Fibroblast of villous mesenchyme (primary cell): ENCODE data around the gene AFF3. TPM values are rescaled to one million over a fixed set of nuclear protein-coding genes. Genes with fewer than 3 reads are reported as not detected.

Experiments
- DNase-seq: peaks from one replicate; pipeline ENCODE4 v3.0.0-alpha.2; 2010; ENCODE audit warnings: low read depth
- H3K4me3 ChIP-seq: 2 replicates; pipeline ENCODE4 v1.5.1; 2011; ENCODE audit warnings: low read depth, mild to moderate bottlenecking, low read length
- total RNA-seq: library from RNA; depleted of rRNA; stranded (reverse); fragments of >200 nt; gene quantifications from 2 replicates; pipeline ENCODE4 v1.2.3, GENCODE V29; 2012
- TF ChIP-seq, protein P1 (sequence below): IDR thresholded peaks from 2 replicates; pipeline ENCODE4 v1.5.1; 2012; ENCODE audit warnings: low read depth, mild to moderate bottlenecking, low read length; ENCODE audit not compliant: insufficient read depth

AFF3 gene
- total RNA-seq, 1 donor = 19.4 TPM

DNA sequence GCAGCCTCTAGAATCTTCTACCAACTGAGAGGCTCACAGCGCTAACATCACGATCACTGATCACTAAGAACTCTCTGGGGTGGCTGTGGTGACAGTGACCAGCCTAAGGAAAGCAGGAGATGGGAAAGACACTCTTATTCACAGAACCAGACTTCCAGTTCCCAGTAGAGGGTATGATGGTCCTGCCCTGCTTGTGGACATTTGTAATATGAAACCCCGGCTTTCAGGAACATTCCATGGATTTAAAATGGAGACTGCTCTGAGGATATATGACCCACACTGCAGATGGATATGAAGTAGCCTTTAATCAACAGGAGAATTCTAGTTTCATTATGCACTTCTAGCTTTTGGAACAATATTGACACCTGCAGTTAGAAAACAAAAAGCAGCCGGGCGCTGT lies 131.8 kb downstream of the AFF3 start:
- no peak for DNase-seq
- H3K4me3 ChIP-seq = no peak overlapping the region
- TF ChIP-seq, protein P1, sequence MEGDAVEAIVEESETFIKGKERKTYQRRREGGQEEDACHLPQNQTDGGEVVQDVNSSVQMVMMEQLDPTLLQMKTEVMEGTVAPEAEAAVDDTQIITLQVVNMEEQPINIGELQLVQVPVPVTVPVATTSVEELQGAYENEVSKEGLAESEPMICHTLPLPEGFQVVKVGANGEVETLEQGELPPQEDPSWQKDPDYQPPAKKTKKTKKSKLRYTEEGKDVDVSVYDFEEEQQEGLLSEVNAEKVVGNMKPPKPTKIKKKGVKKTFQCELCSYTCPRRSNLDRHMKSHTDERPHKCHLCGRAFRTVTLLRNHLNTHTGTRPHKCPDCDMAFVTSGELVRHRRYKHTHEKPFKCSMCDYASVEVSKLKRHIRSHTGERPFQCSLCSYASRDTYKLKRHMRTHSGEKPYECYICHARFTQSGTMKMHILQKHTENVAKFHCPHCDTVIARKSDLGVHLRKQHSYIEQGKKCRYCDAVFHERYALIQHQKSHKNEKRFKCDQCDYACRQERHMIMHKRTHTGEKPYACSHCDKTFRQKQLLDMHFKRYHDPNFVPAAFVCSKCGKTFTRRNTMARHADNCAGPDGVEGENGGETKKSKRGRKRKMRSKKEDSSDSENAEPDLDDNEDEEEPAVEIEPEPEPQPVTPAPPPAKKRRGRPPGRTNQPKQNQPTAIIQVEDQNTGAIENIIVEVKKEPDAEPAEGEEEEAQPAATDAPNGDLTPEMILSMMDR = no peak

DNA sequence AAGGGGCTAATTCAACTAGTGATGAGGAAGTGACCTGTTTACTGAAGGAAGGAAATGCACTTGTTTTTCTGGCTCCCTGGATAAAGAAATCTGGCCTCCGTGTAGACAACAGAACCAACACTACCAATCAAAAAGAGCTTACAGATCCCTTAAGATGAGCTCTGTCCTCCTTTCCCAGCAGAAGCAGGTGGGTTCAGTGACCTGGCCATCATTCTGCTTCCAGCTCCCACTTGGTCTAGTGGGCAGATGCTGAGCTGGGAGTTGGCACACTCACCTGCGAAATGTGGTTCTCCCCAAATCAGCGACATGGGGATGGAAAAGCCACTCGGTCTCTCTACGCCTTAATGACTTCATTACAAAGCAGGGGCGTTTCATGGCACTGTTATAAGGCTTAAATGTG lies 132.6 kb downstream of the AFF3 start:
- TF ChIP-seq, protein P1 = no peak

DNA sequence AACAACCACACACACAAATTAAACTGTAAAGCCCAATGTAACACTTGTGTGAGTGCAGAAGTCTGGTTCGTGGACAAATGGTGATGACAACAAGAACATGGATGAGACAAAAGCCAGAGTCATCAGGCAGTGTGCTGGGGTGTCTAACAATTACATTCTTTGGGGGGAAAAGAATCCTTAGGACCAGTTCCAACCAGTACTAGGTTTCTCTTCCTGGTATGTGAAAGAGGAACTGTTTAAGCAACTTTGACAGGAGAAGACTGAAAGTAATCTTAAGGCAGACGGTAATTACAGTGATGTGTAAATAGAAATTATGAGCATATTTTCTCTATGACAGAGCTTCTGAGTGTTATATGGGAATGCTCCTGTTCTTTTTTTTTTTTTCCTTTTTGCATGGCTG lies 133.4 kb downstream of the AFF3 start:
- peak; percentile 82 for DNase-seq
- TF ChIP-seq, protein P1 = no peak
- H3K4me3 ChIP-seq = no peak overlapping the region

More for the DNA sequence above, 132.6 kb downstream of the AFF3 start:
- DNase-seq = no peak
- H3K4me3 ChIP-seq = no peak overlapping the region

DNA sequence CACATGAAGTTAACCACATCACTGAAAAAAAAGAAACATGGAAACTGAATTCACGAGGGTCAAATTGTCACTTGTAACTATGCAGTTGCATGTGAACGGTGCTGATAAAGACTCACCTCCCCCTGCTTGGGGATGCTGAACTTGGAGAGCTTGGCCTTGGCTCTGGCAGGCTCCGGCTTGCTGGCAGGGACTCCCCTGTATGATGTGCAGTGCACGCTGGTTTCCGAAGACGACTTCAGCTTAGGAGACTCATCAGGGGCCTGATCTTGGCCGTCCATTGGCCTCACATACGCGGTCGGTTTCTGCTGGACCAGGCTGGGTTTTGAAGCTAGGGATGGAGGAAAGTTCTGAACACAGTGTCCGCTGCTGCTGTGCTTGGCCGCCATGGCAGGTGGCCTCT lies 135.9 kb downstream of the AFF3 start:
- H3K4me3 ChIP-seq = no peak overlapping the region
- TF ChIP-seq, protein P1 = no peak
- no peak for DNase-seq

DNA sequence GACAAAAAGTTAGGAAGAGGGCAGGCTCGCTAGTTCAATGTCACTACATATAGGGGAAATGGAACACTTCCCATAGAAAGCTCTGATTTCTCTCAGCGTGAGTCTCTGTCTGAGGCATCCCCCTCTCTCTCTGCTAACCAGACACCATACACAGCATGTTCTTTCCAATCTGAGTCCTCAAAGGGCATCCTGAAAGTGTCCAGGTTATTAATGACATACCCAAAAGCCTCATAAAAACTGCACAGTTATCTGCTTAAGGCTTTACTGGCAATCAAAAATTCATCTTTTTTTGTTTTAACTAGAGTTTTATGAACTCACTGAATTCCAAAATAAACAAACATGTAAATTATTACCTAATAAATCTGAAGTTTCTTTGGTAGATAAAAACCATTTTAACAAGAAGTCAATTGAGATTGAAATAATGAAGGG lies 137.4 kb downstream of the AFF3 start:
- H3K4me3 ChIP-seq = no peak overlapping the region
- DNase-seq = peak; percentile 14
- TF ChIP-seq, protein P1 = no peak

DNA sequence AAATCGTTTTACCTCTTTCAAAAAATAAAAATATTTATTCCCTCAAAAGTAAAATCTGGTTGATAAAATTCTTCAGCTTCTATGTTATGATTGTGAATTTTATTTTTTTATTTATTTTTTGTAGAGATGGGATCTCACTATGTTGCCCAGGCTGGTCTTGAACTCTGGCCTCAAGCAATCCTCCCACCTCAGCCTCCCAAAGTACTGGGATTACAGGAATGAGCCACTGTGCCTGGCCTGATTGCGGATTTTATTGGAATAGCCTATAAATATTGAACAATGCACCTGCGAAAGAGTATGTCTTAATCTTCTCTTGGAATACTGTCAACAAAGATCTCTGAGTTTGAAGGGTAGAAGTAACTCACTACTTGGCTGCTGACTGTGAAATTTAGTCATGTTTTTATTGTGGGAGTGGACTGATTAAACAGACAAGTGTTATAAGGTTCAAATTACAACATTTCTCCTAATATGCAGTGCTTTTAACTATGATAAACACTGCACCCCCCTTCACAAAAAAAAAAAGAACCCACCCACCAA lies 138.0 kb downstream of the AFF3 start:
- no peak for DNase-seq
- TF ChIP-seq, protein P1 = no peak
- H3K4me3 ChIP-seq = no peak overlapping the region

DNA sequence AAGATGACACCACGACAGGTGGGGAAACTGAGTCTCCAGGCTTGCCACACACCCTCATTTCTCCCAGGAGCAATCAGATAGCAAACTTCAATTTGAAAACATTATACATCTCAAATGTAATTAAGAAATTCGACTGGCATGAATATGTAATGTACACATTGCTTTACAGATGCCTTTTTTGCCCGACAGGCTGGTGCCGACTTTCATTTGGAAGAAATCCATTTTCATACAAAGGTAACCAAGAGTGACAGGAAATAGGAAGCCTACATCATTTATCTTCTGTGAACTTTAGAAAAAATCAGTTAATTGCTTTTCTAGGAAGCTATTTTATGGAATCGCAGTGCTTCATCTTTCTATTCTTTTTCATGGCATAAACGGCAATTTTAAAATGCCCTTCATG lies 140.3 kb downstream of the AFF3 start:
- no peak overlapping the region for H3K4me3 ChIP-seq

More for the DNA sequence above, 140.3 kb downstream of the AFF3 start:
- no peak for DNase-seq
- TF ChIP-seq, protein P1 = no peak
